HTR-8/SVneo (cell line): ENCODE measurements around the gene MLLT6.

Source experiments
- DNase-seq: peaks from one replicate; pipeline ENCODE4 v3.0.0; 2011; ENCODE audit warnings: low spot score, mixed read lengths; ENCODE audit not compliant: insufficient read length
- FAIRE-seq: peaks from 2 replicates; lab custom pipeline; 2011; peaks lifted over from hg19 to GRCh38; lab: Jason Lieb, UNC

Gene MLLT6

DNA sequence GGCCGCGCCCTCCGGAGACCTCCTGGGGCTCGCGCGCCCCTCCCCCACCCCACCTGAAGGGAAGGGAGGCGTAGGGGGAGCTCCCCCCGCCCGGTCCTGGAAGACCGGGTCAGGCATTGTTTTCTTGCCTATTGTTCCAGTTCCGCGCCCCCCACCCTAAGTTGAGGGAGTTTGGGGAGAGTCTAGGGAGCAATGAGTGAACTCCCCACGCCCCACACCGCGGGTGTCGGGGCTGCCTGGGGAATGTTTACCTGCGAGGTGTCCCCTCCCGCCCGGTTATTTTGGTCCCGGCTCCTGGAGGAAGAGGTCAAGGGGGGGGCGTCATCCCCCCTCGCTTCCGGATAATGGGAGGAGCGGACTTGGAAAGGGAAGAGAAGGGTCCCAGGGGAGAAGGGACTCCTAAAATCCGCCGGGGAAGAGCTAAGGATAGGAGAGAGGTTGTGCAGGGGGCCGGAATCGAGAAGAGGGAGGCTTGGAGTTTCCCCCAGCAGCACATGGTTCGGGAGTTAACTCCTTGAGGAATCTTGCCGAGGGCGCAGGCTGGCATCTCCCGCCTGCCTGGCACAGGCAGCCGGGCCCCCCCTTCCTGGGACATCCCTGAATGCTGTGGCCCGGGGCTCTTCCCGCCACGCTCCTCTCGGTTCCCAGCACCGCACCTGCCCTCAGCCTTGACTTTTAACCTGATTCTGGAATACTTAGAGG lies 881 bp downstream of the MLLT6 start:
- DNase-seq (peak; percentile 80), FAIRE-seq (no peak)

- no peak for FAIRE-seq
- no peak for DNase-seq
Measured at GRCh38 chr17:38706505-38707216, 1.6 kb downstream of the MLLT6 start.

GRCh38 chr17:38707678-38708351 lies 2.7 kb downstream of the MLLT6 start:
- no peak for DNase-seq
- no peak for FAIRE-seq

DNA sequence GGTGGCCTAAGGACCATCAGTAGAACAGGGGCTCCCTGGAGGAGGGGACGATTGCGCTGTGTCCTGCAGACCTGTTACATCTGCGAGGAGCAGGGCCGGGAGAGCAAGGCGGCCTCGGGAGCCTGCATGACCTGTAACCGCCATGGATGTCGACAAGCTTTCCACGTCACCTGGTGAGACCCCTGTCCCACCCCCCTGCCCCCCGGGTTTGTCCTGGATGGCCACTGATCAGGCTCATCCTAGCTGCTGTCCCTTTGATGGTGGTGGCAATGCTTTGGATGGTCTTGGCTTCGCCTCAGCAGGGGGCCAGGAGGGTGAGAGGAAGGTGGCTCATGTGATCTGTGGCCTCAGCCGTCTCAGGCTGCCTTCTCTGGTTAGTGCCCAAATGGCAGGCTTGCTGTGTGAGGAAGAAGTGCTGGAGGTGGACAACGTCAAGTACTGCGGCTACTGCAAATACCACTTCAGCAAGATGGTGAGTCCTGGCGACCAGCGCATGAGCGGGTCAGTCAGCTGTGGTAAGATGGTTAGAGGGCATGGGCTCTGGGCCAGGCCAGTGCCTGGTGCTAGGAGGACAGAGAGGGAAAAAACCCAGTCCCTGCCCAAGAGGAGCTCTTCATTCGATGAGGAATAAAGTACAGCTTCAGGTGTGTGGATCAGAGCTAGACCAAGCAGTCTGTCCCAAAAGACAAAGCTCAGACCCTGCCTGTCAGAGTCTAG lies 4.2 kb downstream of the MLLT6 start:
- FAIRE-seq = no peak
- no peak for DNase-seq

DNA sequence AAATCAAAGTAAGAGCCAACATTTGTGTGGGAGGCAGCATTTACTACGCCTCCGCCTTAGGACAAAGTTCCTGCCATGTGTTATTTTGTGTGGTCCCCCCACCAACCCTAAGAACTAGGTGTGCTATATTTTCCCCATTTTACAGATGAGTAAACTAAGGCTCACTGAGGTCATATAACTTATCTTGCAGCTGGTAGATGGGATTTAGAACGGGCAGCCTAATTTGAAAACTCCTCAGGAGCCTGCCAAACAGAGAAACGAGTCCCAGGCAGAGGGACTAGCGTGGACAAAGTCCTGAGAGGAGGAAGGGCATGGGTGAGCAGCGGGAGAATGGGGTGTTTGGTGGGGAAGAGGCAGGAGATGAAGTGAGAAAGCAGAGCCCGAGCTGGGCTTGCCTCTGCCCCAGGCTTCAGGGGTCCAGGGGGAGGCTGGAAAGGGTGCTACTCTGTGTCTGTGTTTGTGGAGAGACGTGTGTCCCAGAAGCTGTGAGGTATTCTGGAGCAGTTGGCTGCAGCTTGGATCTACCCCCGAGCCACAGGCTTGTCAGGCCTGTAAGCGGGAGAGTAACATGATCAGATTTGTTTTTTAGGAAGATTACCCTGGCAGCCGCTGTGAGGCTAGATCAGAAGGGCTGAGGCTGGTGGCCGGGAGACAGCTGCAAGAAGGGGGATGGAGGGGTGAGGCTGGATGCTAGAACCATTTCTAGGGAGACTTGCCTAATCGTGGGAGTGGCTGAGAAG lies 5.0 kb downstream of the MLLT6 start:
- FAIRE-seq (no peak), DNase-seq (no peak)

GRCh38 chr17:38710604-38710962 lies 5.5 kb downstream of the MLLT6 start:
- FAIRE-seq (no peak), DNase-seq (no peak)

- DNase-seq (no peak), FAIRE-seq (no peak)
Measured at GRCh38 chr17:38710985-38711384, 5.9 kb downstream of the MLLT6 start.

DNA sequence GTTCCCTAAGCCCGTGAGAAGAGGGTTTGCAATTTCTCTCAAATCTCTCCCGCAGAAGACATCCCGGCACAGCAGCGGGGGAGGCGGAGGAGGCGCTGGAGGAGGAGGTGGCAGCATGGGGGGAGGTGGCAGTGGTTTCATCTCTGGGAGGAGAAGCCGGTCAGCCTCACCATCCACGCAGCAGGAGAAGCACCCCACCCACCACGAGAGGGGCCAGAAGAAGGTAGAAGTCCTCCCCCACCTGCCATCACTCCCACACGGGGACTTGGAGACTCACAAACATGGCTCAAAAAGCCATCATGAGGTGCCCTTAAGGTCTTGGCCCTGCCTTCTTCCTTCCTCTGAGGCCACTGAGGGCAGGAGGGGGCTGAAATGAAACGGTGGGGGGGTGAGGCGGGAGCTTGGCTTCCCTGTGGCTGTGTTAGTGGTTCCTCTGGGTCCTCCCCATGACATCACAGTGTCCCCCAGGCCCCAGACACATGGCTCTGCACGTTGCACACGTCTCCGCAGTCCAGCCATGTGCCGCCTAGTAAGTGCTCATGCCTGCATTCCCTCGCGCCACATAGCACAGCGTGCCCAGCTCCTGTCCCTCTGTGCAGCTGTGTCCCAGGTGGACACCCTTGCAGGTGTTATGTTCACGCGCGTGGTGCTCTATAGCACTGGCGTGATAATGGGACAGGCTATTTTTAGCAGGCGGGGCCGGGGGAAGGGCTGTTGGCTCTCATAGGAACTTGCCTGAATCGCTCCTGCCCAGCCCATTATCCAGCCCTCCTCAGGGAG lies 6.9 kb downstream of the MLLT6 start:
- no peak for DNase-seq
- FAIRE-seq = no peak

DNA sequence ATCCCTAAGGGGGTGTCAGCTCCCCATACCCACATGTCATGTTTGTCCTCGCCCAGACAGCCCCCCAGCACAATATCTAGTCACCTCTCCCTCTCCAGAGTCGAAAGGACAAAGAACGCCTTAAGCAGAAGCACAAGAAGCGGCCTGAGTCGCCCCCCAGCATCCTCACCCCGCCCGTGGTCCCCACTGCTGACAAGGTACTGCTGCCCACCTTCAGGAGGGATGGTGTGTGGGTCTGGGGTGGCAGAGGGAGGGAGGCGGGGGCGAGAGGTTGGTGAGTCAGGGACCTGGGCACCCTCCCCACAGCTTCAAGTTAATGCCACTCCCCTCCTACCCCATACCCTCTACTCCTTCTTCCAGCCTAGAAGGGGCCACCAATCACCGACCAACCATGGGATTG lies 7.5 kb downstream of the MLLT6 start:
- FAIRE-seq = no peak
- DNase-seq = no peak

DNA sequence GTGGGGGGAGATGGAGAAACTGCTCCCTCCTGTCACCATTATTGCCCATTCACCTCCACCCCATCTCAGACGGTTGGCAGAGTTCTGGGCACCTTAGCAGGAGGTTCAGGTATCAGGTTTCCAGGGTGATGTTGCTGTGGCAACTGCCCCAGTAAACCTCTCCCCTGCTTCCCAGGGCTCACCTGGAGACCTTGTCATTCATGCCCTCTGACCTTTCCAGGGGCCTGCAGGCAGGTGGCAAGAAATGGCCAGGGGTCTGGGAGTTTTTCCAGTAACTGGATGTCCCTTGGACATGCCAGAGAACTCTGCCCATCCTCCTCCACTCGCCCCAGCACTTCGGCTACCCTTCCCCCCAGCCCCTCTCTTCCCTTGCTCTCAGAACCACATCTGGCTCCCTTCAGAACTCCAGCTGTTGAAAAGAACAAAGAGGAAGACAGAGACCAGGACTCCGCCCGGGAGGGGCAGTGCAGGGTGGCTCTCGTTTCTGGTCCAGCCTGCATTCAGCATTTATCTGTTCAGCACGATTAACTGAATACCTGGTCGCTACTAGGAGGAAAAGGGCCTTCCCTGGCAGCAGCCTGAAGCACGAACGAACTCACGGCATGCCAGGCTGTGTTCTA lies 8.5 kb downstream of the MLLT6 start:
- FAIRE-seq = no peak
- DNase-seq = no peak

DNA sequence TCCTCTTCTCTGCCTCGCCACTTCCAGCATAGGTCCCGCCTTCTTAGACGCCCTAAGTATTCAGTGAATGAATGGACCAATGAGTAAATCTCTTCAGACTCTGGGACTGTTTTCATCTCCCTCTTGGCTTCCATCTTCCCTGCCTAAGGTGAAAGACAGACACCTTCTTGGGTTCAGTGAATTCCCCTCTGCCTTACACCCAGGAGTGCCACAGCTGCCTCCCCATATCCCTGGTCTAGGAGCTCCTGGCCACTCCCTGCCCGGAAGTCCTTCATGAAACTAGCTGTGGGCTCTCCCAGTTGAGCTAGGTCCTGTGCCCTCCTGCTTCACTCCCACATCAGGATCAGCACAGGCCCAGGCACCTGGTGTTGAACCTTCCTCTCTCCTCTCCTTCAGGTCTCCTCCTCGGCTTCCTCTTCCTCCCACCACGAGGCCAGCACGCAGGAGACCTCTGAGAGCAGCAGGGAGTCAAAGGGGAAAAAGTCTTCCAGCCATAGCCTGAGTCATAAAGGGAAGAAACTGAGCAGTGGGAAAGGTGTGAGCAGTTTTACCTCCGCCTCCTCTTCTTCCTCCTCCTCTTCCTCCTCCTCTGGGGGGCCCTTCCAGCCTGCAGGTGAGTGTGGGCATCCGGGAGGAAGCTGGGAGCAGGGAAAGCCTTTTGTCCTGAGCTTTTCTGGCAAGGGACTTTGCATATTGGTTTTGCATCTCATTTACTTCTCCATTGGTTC lies 10.3 kb downstream of the MLLT6 start:
- DNase-seq (no peak), FAIRE-seq (no peak)

- DNase-seq = no peak
- FAIRE-seq = no peak
Measured at GRCh38 chr17:38716368-38717005, 11.4 kb downstream of the MLLT6 start.

GRCh38 chr17:38717139-38717745 lies 12.2 kb downstream of the MLLT6 start:
- no peak for FAIRE-seq
- no peak for DNase-seq

DNA sequence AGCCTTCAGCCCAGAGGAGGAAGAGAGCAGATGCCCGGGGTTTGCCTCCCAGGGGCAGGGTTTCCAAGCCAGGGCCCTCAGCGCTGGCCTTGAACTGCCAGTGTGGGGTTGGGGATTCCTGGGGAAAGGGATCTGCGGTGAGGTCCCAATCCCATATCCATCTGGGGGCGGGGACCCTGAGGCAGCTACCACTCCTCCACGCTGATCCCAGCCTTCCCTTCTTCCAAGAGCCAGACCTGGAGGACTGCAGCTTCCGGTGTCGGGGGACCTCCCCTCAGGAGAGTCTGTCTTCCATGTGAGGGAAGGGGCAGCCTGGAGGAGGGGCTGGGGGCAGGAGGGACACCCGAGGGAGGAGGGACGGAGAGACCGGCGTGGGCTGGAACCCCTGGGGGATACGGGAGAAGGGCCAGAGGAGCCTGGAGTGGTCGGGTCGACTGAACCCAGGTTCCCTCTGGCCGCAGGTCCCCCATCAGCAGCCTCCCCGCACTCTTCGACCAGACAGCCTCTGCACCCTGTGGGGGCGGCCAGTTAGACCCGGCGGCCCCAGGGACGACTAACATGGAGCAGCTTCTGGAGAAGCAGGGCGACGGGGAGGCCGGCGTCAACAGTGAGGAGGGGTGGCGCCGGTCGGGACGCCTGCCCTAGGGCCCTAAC lies 14.3 kb downstream of the MLLT6 start:
- no peak for FAIRE-seq
- no peak for DNase-seq

DNA sequence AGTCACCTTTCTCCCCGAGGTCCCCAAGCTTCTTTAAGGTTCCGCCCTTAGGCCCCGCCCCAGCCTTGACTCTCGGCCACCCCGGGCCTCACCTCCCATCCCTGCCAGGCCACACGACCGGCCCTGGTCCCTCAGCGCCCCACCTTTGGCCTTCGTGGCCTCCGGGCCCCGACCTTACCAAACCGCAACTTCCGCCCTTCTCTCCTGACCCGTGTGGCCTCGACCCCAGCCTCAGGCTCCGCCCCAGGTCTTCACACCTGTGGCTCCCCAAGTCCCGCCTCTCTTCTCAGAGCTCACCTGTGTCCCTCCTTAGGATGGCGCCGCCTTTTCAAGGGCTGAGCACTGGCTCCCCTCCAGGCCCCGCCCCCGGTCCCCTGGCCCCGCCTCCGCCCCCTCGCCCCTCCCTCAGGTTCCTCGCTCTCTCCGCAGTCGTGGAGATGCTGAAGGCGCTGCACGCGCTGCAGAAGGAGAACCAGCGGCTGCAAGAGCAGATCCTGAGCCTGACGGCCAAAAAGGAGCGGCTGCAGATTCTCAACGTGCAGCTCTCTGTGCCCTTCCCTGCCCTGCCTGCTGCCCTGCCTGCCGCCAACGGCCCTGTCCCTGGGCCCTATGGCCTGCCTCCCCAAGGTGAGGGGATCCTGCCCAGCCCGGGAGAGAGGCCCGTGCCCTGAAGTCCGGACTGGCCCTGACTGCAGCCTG lies 15.0 kb downstream of the MLLT6 start:
- no peak for FAIRE-seq

GRCh38 chr17:38720941-38721340 lies 15.9 kb downstream of the MLLT6 start:
- no peak for FAIRE-seq
- no peak for DNase-seq

More for the DNA sequence above, 15.0 kb downstream of the MLLT6 start:
- DNase-seq = no peak
